HCT116 (cell line): Measurements from ENCODE around the gene PGGT1B. TPM values are rescaled to one million over a fixed set of nuclear protein-coding genes. Genes with fewer than 3 reads are reported as not detected.
"Not testable (repeated sequence)": the region's sequence is repeated elsewhere in the genome, so short reads cannot be mapped to it uniquely, and the experiment has no call there.

Experiments used
- ATAC-seq: fragments of 200-7000 bp; cut with Tn5 transposase; 2 replicates; pipeline ENCODE4 v1.9.1; 2020; ENCODE audit warnings: mild to moderate bottlenecking, moderate library complexity
- BruUV-seq: library from RNA; stranded (reverse); fragments of 400-500 nt; replicated peaks from 2 replicates; lab custom pipeline; 2021; lab: Mats Ljungman, UMichigan
- CTCF ChIA-PET: fragments of 300-600 bp; sonication (Branson Sonifier 250); formaldehyde crosslinking; loops from one replicate; lab custom pipeline; 2021; ENCODE audit warnings: antibody characterized with exemption; lab: Charles Lee
- POLR2A ChIA-PET: fragments of 300-600, 350-600 bp; sonication (Branson Sonifier 250); formaldehyde crosslinking; loops from one replicate; lab custom pipeline; 2021; ENCODE audit warnings: antibody characterized with exemption; lab: Charles Lee
- RAD21 ChIA-PET, 2 experiments: fragments of 300-600 bp; sonication (Branson Sonifier 250); formaldehyde crosslinking; loops; one replicate each; lab custom pipeline; 2023; ENCODE audit warnings: low total read pairs in 2 of 2; ENCODE audit not compliant: uncharacterized antibody in 2 of 2, unreplicated experiment in 2 of 2, low non-redundant PET in 1 of 2; lab: Charles Lee
- DNase-seq: peaks from one replicate; pipeline ENCODE4 v3.0.0-alpha.2; 2010; ENCODE audit warnings: low read depth, low spot score
- H2AFZ ChIP-seq: fragments of 200-600 bp; shearing (Covaris generic), sonication (generic); 2 replicates; pipeline ENCODE4 v1.6.1; 2017; ENCODE audit warnings: low read depth, mixed run types, mixed read lengths, antibody characterized with exemption, low read length; ENCODE audit not compliant: poor library complexity, severe bottlenecking
- H3K27ac ChIP-seq: 2 replicates; pipeline ENCODE4 v1.5.1; 2012; ENCODE audit warnings: low read depth, low read length
- H3K27me3 ChIP-seq: fragments of 200-600 bp; sonication (generic); 2 replicates; pipeline ENCODE4 v1.6.1; 2016; ENCODE audit warnings: mixed run types, low read length, mixed read lengths; ENCODE audit not compliant: insufficient read depth
- H3K36me3 ChIP-seq, 2 experiments: fragments of 200-500 bp in 1 of 2; fragments of 200-600 bp in 1 of 2; sonication (Bioruptor generic) in 1 of 2; sonication (generic) in 1 of 2; 2 replicates each; pipeline versions ENCODE4 v1.5.1 to v1.6.1; 2014 to 2016; ENCODE audit warnings: low read length in 2 of 2, inconsistent platforms in 1 of 2, mixed read lengths in 1 of 2, mixed run types in 1 of 2; ENCODE audit not compliant: insufficient read depth in 2 of 2, control insufficient read depth in 1 of 2
- H3K4me1 ChIP-seq, 2 experiments: fragments of 200-600 bp in 1 of 2; sonication (generic) in 1 of 2; 2 replicates each; pipeline versions ENCODE4 v1.5.1 to v1.6.1; 2012 to 2017; ENCODE audit warnings: low read length in 2 of 2, inconsistent platforms in 1 of 2, mild to moderate bottlenecking in 1 of 2, mixed read lengths in 1 of 2, mixed run types in 1 of 2, moderate library complexity in 1 of 2; ENCODE audit not compliant: insufficient read depth in 2 of 2, control insufficient read depth in 1 of 2
- H3K4me2 ChIP-seq: fragments of 200-600 bp; sonication (generic); 2 replicates; pipeline ENCODE4 v1.6.1; 2017; ENCODE audit warnings: mixed run types, low read length, mixed read lengths
- H3K4me3 ChIP-seq, 2 experiments: fragments of 200-600 bp in 1 of 2; sonication (generic) in 1 of 2; replicated peaks in 1 of 2; 2 replicates each; pipeline ENCODE4 v1.5.1; 2011 to 2016; ENCODE audit warnings: low read length in 2 of 2, control low read depth in 1 of 2, low read depth in 1 of 2, mild to moderate bottlenecking in 1 of 2, mixed read lengths in 1 of 2, mixed run types in 1 of 2
- H3K79me2 ChIP-seq: fragments of 200-600 bp; sonication (generic); 2 replicates; pipeline ENCODE4 v1.6.1; 2017; ENCODE audit warnings: mild to moderate bottlenecking, mixed run types, low read length, moderate library complexity, mixed read lengths; ENCODE audit not compliant: insufficient read depth
- H3K9ac ChIP-seq: fragments of 200-600 bp; sonication (generic); 2 replicates; pipeline ENCODE4 v1.6.1; 2016; ENCODE audit warnings: low read length, mixed read lengths
- H3K9me2 ChIP-seq: fragments of 200-600 bp; sonication (generic), shearing (Covaris generic); 2 replicates; pipeline ENCODE4 v1.6.1; 2017; ENCODE audit warnings: mixed run types, mild to moderate bottlenecking, moderate library complexity; ENCODE audit not compliant: insufficient read depth
- H3K9me3 ChIP-seq, 2 experiments: fragments of 200-500 bp in 1 of 2; fragments of 200-600 bp in 1 of 2; sonication (Bioruptor generic) in 1 of 2; sonication (generic) in 1 of 2; 2 replicates each; pipeline ENCODE4 v1.6.1; 2014 to 2017; ENCODE audit warnings: low read length in 2 of 2, mixed read lengths in 2 of 2, inconsistent platforms in 1 of 2, low read depth in 1 of 2, mild to moderate bottlenecking in 1 of 2, mixed run types in 1 of 2, moderate library complexity in 1 of 2; ENCODE audit not compliant: control insufficient read depth in 1 of 2, insufficient read depth in 1 of 2
- H4K20me1 ChIP-seq: fragments of 200-600 bp; sonication (generic), shearing (Covaris generic); 2 replicates; pipeline ENCODE4 v1.6.1; 2017; ENCODE audit warnings: mixed run types, mild to moderate bottlenecking, moderate library complexity; ENCODE audit not compliant: insufficient read depth
- CBX3 ChIP-seq: IDR thresholded peaks from 2 replicates; pipeline ENCODE4 v1.6.1; 2012; ENCODE audit warnings: low read depth
- ELF1 ChIP-seq: IDR thresholded peaks from 2 replicates; pipeline ENCODE4 v1.6.1; 2012; ENCODE audit warnings: low read depth, borderline replicate concordance
- FOSL1 ChIP-seq: IDR thresholded peaks from 2 replicates; pipeline ENCODE4 v1.6.1; 2012; ENCODE audit warnings: low read depth
- JUND ChIP-seq: IDR thresholded peaks from 2 replicates; pipeline ENCODE4 v1.6.1; 2012
- intact Hi-C: fragments of 100-400 bp; cut with micrococcal nuclease; formaldehyde crosslinking; loops from 2 replicates; pipeline ENCODE4 v1.10.0; 2022
- total RNA-seq: library from RNA; stranded (reverse); gene quantifications from one replicate; pipeline ENCODE4 v1.2.1, GENCODE V29; 2021; ENCODE audit not compliant: unreplicated experiment
- TF ChIP-seq, protein P1 (sequence below), 3 experiments: fragments of 200-600 bp in 1 of 3; sonication (generic) in 1 of 3; IDR thresholded peaks in 2 of 3; conservative IDR thresholded peaks in 1 of 3; 2 replicates each; pipeline ENCODE4 v1.5.1; 2012 to 2017; ENCODE audit warnings: low read depth in 2 of 3, low read length in 2 of 3, antibody characterized with exemption in 1 of 3, borderline replicate concordance in 1 of 3, control low read depth in 1 of 3, mild to moderate bottlenecking in 1 of 3, mixed read lengths in 1 of 3, mixed run types in 1 of 3, moderate library complexity in 1 of 3; ENCODE audit not compliant: insufficient read depth in 1 of 3

PGGT1B gene
- total RNA-seq, 1 experiment from 2014 or later, result 45.8 TPM

DNA sequence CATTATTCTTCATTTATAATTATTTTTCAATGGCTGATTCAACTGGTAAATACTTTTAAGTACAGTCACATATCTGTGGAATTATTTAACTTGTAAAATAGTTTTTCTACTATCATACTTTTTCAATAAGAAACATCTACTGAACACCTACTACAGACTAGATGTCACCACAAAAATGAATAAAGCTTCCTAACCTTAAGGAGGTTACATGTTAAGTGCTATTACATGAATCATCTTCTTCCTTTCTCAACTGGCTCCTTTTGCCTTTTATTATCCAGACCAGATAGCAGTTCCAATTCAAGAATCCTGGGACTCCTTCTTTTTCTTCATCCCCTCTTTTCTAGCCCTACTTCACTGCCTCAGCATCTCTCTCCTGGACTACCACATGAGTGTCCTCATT, 4.7 kb downstream of the PGGT1B start (continued):
- TF ChIP-seq, protein P1, sequence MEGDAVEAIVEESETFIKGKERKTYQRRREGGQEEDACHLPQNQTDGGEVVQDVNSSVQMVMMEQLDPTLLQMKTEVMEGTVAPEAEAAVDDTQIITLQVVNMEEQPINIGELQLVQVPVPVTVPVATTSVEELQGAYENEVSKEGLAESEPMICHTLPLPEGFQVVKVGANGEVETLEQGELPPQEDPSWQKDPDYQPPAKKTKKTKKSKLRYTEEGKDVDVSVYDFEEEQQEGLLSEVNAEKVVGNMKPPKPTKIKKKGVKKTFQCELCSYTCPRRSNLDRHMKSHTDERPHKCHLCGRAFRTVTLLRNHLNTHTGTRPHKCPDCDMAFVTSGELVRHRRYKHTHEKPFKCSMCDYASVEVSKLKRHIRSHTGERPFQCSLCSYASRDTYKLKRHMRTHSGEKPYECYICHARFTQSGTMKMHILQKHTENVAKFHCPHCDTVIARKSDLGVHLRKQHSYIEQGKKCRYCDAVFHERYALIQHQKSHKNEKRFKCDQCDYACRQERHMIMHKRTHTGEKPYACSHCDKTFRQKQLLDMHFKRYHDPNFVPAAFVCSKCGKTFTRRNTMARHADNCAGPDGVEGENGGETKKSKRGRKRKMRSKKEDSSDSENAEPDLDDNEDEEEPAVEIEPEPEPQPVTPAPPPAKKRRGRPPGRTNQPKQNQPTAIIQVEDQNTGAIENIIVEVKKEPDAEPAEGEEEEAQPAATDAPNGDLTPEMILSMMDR (IDR thresholded peaks at IDR 0.05 in 2 of 3, conservative IDR thresholded peaks at IDR 0.05 in 1 of 3; ENCODE audit: borderline replicate concordance in 1 of 3, insufficient read depth in 1 of 3, low read depth in 2 of 3, low read length in 2 of 3), result no peak
- TF ChIP-seq ELF1, result no peak

DNA sequence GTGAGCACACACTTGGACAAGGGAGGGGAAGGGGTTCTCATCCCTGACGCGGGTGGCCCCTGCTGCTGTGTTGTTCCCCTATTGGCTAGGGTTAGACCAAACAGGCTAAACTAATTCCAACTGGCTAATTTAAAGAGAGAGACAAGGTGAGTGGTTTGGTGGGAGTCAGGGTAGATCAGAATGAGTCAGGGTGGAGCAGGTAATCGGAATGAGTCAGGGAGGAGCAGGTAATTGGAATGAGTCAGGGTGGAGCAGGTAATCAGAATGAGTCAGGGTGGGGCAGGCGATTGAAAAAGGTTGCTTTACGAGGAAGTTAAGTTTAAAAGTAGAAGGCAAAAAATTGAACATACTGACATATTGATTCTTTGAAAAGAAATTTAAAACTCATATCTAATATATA, 13.3 kb downstream of the PGGT1B start:
- H3K9me3 ChIP-seq, ATAC-seq, H3K27ac ChIP-seq, H2AFZ ChIP-seq, POLR2A ChIA-PET, H3K36me3 ChIP-seq, H3K27me3 ChIP-seq, H3K9ac ChIP-seq, RAD21 ChIA-PET, H4K20me1 ChIP-seq, CTCF ChIA-PET, H3K4me3 ChIP-seq, BruUV-seq, H3K9me2 ChIP-seq: not testable (repeated sequence)
- peak overlapping the region; percentile 17; the same call in 1 of the 2 replicates for H3K4me2 ChIP-seq
- H3K4me1 ChIP-seq, result peaks cover 0 to 13% of the 10 kb centered on the region in 2 experiments; a peak in 2 of 4 replicates
- intact Hi-C loops, result loop anchor here (5.0 to 10.0 kb wide), 3 partner anchors 345 to 1572 kb away; no protein-coding TSS in a partner anchor
- peak; percentile 27 for DNase-seq
- H3K79me2 ChIP-seq, result peaks cover 73% of the 10 kb centered on the region
- TF ChIP-seq CBX3, result peak; percentile 74
- peak; percentile 54 for TF ChIP-seq FOSL1
- peak; percentile 31; the same call in 1 of the 2 replicates for TF ChIP-seq JUND
